HL-60 (cell line): ENCODE results near the gene AMPD3.

ENCODE experiments used
- DNase-seq, 2 experiments: peaks; one replicate each; pipeline ENCODE4 v3.0.0-alpha.2; 2010 to 2020; ENCODE audit warnings: low read depth in 1 of 2, low spot score in 1 of 2
- H3K27ac ChIP-seq: fragments of 250-450 bp; sonication (Bioruptor Pico); replicated peaks from 2 replicates; pipeline ENCODE4 v1.5.1; 2020; ENCODE audit warnings: mild to moderate bottlenecking, moderate library complexity
- H3K27me3 ChIP-seq: fragments of 250-450 bp; sonication (Bioruptor Pico); 2 replicates; pipeline ENCODE4 v1.5.1; 2021; ENCODE audit warnings: mild to moderate bottlenecking, moderate library complexity; ENCODE audit not compliant: insufficient read depth, poor library complexity, severe bottlenecking
- H3K4me3 ChIP-seq: replicated peaks from 2 replicates; pipeline ENCODE4 v1.5.1; 2011; ENCODE audit warnings: mild to moderate bottlenecking, control low read depth, low read length; ENCODE audit not compliant: insufficient read depth
- CTCF ChIP-seq: IDR thresholded peaks from one replicate; pipeline ENCODE4 v1.5.1; 2011; ENCODE audit warnings: low read length, control low read depth, inconsistent platforms; ENCODE audit not compliant: insufficient read depth
- GABPA ChIP-seq: IDR thresholded peaks from 2 replicates; pipeline ENCODE4 v1.6.1; 2012; ENCODE audit warnings: low read depth
- POLR2AphosphoS5 ChIP-seq: IDR thresholded peaks from 2 replicates; pipeline ENCODE4 v1.6.1; 2012; ENCODE audit warnings: low read depth
- REST ChIP-seq: IDR thresholded peaks from 2 replicates; pipeline ENCODE4 v1.6.1; 2012; ENCODE audit warnings: low read depth; ENCODE audit not compliant: insufficient replicate concordance
- SPI1 ChIP-seq: IDR thresholded peaks from 2 replicates; pipeline ENCODE4 v1.6.1; 2012; ENCODE audit warnings: low read depth, mild to moderate bottlenecking, borderline replicate concordance

Gene AMPD3

GRCh38 chr11:10550503-10551289, 95.6 kb downstream of the AMPD3 start:
- no peaks in the 10 kb centered on the region for H3K27me3 ChIP-seq
- TF ChIP-seq CTCF, result no peak
- no peak for TF ChIP-seq POLR2AphosphoS5
- TF ChIP-seq SPI1, result no peak
- no peak for TF ChIP-seq REST
- no peak for TF ChIP-seq GABPA
- no peak for DNase-seq
- H3K4me3 ChIP-seq, result no peak overlapping the region
- no peak overlapping the region for H3K27ac ChIP-seq

- DNase-seq, result no peak
- Histone ChIP-seq H3K27me3 (no peaks in the 10 kb centered on the region), H3K4me3 (no peak overlapping the region), H3K27ac (no peak overlapping the region)
- TF ChIP-seq POLR2AphosphoS5 (no peak), REST (no peak), CTCF (no peak), GABPA (no peak), SPI1 (no peak)
These were observed 96.2 kb downstream of the AMPD3 start for GRCh38 chr11:10551290-10551592.

GRCh38 chr11:10551845-10552352, 96.8 kb downstream of the AMPD3 start:
- no peak for DNase-seq
- Histone ChIP-seq H3K4me3 (no peak overlapping the region), H3K27ac (no peak overlapping the region), H3K27me3 (no peaks in the 10 kb centered on the region)
- TF ChIP-seq SPI1 (no peak), REST (no peak), POLR2AphosphoS5 (no peak), GABPA (no peak), CTCF (no peak)
